PFSK-1 (cell line): Measurements from ENCODE around the gene RAX2.

Experiments
- FOXP2 ChIP-seq: optimal IDR thresholded peaks from 2 replicates; pipeline ENCODE3; 2011; ENCODE audit warnings: borderline replicate concordance, control low read depth, inconsistent platforms; ENCODE audit not compliant: insufficient read depth; ENCODE audit errors: extremely low read length, extremely low read depth
- POLR2AphosphoS5 ChIP-seq: IDR thresholded peaks from 2 replicates; pipeline ENCODE4 v1.6.1; 2012; ENCODE audit warnings: low read depth, mild to moderate bottlenecking, control low read depth, low read length, moderate library complexity
- SIN3A ChIP-seq: IDR thresholded peaks from 2 replicates; pipeline ENCODE4 v1.6.1; 2012; ENCODE audit warnings: mild to moderate bottlenecking, low read length, moderate library complexity, borderline replicate concordance; ENCODE audit not compliant: insufficient read depth
- TAF1 ChIP-seq: IDR thresholded peaks from 2 replicates; pipeline ENCODE4 v1.6.1; 2012; ENCODE audit warnings: low read length, control low read depth, borderline replicate concordance; ENCODE audit not compliant: insufficient read depth
- TF ChIP-seq, protein P1 (sequence below), 2 experiments: IDR thresholded peaks; 2 replicates each; pipeline versions ENCODE4 v1.6.1 to v1.8.0; 2011 to 2012; ENCODE audit warnings: low read depth in 2 of 2, low read length in 2 of 2, control low read depth in 1 of 2, inconsistent platforms in 1 of 2, mild to moderate bottlenecking in 1 of 2, moderate library complexity in 1 of 2; ENCODE audit not compliant: insufficient read depth in 1 of 2

RAX2 gene

DNA sequence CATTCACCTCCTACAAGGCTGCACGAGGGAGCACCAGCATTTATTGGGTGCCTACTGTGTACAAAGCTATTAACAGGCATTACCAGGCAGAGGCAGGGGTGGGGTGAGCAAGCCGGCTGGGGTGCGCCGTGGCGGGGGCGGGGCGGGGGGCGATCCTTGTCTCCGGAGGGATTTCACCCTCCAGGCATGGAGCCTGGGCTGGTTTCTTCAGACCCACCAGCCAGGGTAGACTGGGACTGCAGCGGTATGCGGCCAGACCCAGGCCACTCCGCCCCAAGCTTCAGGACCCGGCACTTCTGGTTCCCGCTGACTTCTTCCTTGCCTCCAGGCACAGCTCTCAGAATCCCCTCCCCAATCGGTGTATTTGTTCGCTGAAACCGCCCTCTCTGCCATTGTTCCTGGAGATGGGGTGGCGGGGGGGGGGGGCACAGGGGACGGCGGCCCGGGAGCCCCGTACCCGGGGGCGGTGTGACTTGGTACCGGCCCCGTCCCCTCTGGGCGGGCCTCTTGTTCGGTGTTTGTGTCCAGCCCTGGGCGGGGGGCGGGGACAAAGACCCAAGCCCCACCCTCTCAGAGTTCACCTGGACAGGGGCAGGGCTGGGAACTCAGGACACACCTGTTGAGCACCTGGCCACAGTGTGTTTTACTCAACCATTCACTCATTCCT is 49.5 kb downstream of the RAX2 start:
- TF ChIP-seq POLR2AphosphoS5: no peak
- TF ChIP-seq, protein P1, sequence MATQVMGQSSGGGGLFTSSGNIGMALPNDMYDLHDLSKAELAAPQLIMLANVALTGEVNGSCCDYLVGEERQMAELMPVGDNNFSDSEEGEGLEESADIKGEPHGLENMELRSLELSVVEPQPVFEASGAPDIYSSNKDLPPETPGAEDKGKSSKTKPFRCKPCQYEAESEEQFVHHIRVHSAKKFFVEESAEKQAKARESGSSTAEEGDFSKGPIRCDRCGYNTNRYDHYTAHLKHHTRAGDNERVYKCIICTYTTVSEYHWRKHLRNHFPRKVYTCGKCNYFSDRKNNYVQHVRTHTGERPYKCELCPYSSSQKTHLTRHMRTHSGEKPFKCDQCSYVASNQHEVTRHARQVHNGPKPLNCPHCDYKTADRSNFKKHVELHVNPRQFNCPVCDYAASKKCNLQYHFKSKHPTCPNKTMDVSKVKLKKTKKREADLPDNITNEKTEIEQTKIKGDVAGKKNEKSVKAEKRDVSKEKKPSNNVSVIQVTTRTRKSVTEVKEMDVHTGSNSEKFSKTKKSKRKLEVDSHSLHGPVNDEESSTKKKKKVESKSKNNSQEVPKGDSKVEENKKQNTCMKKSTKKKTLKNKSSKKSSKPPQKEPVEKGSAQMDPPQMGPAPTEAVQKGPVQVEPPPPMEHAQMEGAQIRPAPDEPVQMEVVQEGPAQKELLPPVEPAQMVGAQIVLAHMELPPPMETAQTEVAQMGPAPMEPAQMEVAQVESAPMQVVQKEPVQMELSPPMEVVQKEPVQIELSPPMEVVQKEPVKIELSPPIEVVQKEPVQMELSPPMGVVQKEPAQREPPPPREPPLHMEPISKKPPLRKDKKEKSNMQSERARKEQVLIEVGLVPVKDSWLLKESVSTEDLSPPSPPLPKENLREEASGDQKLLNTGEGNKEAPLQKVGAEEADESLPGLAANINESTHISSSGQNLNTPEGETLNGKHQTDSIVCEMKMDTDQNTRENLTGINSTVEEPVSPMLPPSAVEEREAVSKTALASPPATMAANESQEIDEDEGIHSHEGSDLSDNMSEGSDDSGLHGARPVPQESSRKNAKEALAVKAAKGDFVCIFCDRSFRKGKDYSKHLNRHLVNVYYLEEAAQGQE (IDR thresholded peaks at IDR 0.05; ENCODE audit: insufficient read depth in 1 of 2, low read depth in 2 of 2, low read length in 2 of 2): no peak
- TF ChIP-seq SIN3A: no peak

- no peak for TF ChIP-seq SIN3A
Measured at GRCh38 chr19:3721887-3722442, 50.1 kb downstream of the RAX2 start.

DNA sequence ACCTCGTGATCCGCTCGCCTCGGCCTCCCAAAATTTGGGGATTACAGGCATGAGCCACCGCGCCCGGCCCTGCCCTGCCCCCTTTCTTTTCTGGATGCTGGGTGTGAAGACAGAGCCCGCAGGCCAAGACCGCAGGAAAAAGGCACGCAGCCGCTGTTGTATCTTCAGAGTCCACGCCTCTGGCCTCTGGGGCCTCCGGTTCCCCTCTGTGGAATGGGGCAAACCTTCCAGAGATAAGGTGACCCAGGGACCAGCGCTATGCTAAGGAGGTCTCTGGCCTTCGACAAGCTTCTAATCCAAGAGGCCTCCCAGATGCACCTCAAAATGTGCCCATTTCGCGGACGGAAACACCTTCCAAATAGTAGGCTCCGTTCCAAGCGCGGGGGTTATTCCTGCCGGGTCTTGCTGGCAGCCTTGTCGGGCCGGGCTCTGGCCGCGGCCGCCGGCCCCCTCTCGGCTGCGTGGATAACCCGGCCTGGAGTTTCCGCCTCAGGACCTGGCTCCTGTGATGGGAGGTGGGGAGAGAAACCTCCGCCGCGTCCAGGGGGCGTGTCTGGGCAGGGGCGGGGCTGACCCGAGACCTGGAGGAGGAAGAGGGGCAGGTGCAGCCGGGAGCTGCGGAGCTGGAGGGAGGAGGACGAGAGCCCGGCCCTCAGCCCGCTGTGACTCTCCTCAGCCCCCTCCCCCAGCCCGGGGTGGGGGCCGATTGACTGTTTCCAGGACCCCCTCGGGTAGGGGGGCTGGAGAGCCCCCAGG is 50.7 kb downstream of the RAX2 start:
- TF ChIP-seq FOXP2: peak; percentile 85
- TF ChIP-seq TAF1: no peak

- no peak for TF ChIP-seq FOXP2
- TF ChIP-seq POLR2AphosphoS5: no peak
- TF ChIP-seq TAF1: no peak
- TF ChIP-seq SIN3A: no peak
- TF ChIP-seq, protein P1 (IDR thresholded peaks at IDR 0.05; ENCODE audit: insufficient read depth in 1 of 2, low read depth in 2 of 2, low read length in 2 of 2): no peak
Measured at GRCh38 chr19:3720349-3720917, 51.6 kb downstream of the RAX2 start.

DNA sequence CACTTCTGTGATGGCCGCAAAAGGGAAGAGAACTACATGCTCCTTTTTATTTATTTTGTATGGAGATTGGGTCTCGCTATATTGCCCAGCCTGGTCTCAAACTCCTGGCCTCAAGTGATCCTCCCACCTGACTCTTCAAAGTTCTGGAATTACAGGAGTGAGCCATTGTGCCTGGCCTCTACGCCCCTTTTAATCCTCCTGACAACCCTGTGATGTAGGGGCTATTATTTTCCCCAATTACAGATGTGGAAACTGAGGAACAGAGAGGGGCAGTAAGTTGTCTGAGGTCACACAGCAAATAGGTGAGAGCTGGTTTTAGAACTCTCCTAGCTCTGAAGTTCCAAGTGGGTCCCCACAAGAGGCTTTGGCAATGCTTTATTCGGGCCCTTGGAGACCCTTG is 52.2 kb downstream of the RAX2 start:
- TF ChIP-seq FOXP2 (no peak), POLR2AphosphoS5 (no peak), TAF1 (no peak), SIN3A (no peak)
- TF ChIP-seq, protein P1 (IDR thresholded peaks at IDR 0.05; ENCODE audit: insufficient read depth in 1 of 2, low read depth in 2 of 2, low read length in 2 of 2): no peak
